ENCODE measurements around the gene MINDY4.

Gene MINDY4

GRCh38 chr7:30731581-30731980 lies 39.6 kb upstream of the MINDY4 start:
- Histone ChIP-seq H3K27me3 (ENCODE audit: insufficient read depth, low read depth, severe bottlenecking) (no peaks in the 10 kb centered on the region), H3K27ac (peak overlapping the region; percentile 54; the same call in 1 of the 2 replicates), H3K36me3 (no peaks in the 10 kb centered on the region), H3K4me3 (ENCODE audit: low read depth, low read length) (no peak overlapping the region), H3K9me3 (ENCODE audit: severe bottlenecking) (no peaks in the 10 kb centered on the region)
- TF ChIP-seq CTCF (IDR thresholded peaks at IDR 0.05; ENCODE audit: low read depth, low read length) = no peak
- DNase-seq = peak; percentile 77

- Histone ChIP-seq H3K4me3 (ENCODE audit: low read depth, low read length) (no peak overlapping the region), H3K36me3 (no peaks in the 10 kb centered on the region), H3K27me3 (ENCODE audit: insufficient read depth, low read depth, severe bottlenecking) (no peaks in the 10 kb centered on the region), H3K9me3 (ENCODE audit: severe bottlenecking) (no peaks in the 10 kb centered on the region), H3K27ac (no peak overlapping the region)
- DNase-seq = no peak
- TF ChIP-seq CTCF (IDR thresholded peaks at IDR 0.05; ENCODE audit: low read depth, low read length) = no peak
Measured at GRCh38 chr7:30732606-30733005, 38.6 kb upstream of the MINDY4 start.

- Histone ChIP-seq H3K9me3 (ENCODE audit: severe bottlenecking) (no peaks in the 10 kb centered on the region), H3K4me3 (ENCODE audit: low read depth, low read length) (no peak overlapping the region), H3K27ac (no peak overlapping the region), H3K36me3 (no peaks in the 10 kb centered on the region), H3K27me3 (ENCODE audit: insufficient read depth, low read depth, severe bottlenecking) (no peaks in the 10 kb centered on the region)
- no peak for TF ChIP-seq CTCF (IDR thresholded peaks at IDR 0.05; ENCODE audit: low read depth, low read length)
- no peak for DNase-seq
Measured at GRCh38 chr7:30733216-30733615, 38.0 kb upstream of the MINDY4 start.

GRCh38 chr7:30733691-30734090 lies 37.5 kb upstream of the MINDY4 start:
- no peak for TF ChIP-seq CTCF (IDR thresholded peaks at IDR 0.05; ENCODE audit: low read depth, low read length)
- Histone ChIP-seq H3K4me3 (ENCODE audit: low read depth, low read length) (no peak overlapping the region), H3K36me3 (no peaks in the 10 kb centered on the region), H3K27me3 (ENCODE audit: insufficient read depth, low read depth, severe bottlenecking) (no peaks in the 10 kb centered on the region), H3K9me3 (ENCODE audit: severe bottlenecking) (no peaks in the 10 kb centered on the region), H3K27ac (no peak overlapping the region)
- no peak for DNase-seq

- Histone ChIP-seq H3K27me3 (ENCODE audit: insufficient read depth, low read depth, severe bottlenecking) (no peaks in the 10 kb centered on the region), H3K9me3 (ENCODE audit: severe bottlenecking) (no peaks in the 10 kb centered on the region), H3K4me3 (ENCODE audit: low read depth, low read length) (no peak overlapping the region), H3K27ac (peak overlapping the region; percentile 66), H3K36me3 (no peaks in the 10 kb centered on the region)
- TF ChIP-seq CTCF (IDR thresholded peaks at IDR 0.05; ENCODE audit: low read depth, low read length) = no peak
- DNase-seq = no peak
Measured at GRCh38 chr7:30734497-30734896, 36.7 kb upstream of the MINDY4 start.

GRCh38 chr7:30735631-30736030 lies 35.6 kb upstream of the MINDY4 start:
- H3K9me3 ChIP-seq (ENCODE audit: severe bottlenecking) = no peaks in the 10 kb centered on the region
- no peaks in the 10 kb centered on the region for H3K36me3 ChIP-seq
- H3K27me3 ChIP-seq (ENCODE audit: insufficient read depth, low read depth, severe bottlenecking) = no peaks in the 10 kb centered on the region
- H3K4me3 ChIP-seq (ENCODE audit: low read depth, low read length) = no peak overlapping the region
- peak overlapping the region; percentile 66 for H3K27ac ChIP-seq
- no peak for TF ChIP-seq CTCF (IDR thresholded peaks at IDR 0.05; ENCODE audit: low read depth, low read length)
- DNase-seq = peak; percentile 79
